ENCODE results near the gene BIN1. TPM values are rescaled to one million over a fixed set of nuclear protein-coding genes. Genes with fewer than 3 reads are reported as not detected.

BIN1 gene, protein sequence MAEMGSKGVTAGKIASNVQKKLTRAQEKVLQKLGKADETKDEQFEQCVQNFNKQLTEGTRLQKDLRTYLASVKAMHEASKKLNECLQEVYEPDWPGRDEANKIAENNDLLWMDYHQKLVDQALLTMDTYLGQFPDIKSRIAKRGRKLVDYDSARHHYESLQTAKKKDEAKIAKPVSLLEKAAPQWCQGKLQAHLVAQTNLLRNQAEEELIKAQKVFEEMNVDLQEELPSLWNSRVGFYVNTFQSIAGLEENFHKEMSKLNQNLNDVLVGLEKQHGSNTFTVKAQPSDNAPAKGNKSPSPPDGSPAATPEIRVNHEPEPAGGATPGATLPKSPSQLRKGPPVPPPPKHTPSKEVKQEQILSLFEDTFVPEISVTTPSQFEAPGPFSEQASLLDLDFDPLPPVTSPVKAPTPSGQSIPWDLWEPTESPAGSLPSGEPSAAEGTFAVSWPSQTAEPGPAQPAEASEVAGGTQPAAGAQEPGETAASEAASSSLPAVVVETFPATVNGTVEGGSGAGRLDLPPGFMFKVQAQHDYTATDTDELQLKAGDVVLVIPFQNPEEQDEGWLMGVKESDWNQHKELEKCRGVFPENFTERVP
- 175 TPM for polyA plus RNA-seq

DNA sequence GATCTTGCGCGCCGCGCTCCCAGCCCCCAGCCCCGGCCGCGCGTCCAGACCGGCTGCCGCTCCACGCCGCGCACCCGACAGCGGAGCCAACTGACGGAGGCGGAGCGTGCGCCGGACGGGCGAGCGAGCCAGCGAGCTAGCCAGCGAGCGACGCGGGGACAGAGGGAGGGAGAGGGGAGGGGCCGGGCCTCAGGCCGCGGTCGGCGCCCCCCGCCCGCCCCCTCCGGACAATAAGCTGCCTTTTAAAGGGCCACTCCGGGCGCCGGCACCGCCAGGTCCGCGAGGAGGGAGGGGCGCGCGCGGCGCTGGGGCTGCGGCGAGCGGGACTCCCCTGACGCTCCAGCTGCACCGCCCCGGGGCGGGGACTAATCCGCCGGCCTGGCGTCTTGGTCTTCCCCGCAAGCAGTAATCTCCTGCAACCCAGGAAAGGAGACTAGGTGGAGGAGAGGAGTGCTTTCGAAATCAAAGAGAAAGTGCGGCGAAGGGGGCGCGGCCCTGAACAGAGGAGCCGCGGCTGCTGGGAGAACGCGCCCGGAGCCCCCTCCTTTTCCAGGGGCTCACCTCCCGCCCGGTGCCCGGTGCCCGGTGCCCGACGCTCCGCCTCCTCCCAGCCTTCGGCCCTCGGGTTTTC, at the start of gene BIN1:
Gene BIN1 (minus strand): TSS at position 164 of the 631 bp plus-strand sequence. CDS start 211 bp downstream, outside the sequence.
- H3K27me3 Mint-ChIP-seq: peaks cover 8% of the 10 kb centered on the region
- peaks cover 3 to 6% (median 4%) of the 10 kb centered on the region in 3 donors for H3K4me1 Mint-ChIP-seq
- H3K27ac Mint-ChIP-seq: peak within 1 kb of the TSS in 1 of 3 donors; percentile 72
- no peaks in the 10 kb centered on the region for H3K36me3 Mint-ChIP-seq
- H3K9me3 Mint-ChIP-seq: no peaks in the 10 kb centered on the region
- peak within 1 kb of the TSS; percentile 86 to 95 (median 92) for H3K4me3 Mint-ChIP-seq

DNA sequence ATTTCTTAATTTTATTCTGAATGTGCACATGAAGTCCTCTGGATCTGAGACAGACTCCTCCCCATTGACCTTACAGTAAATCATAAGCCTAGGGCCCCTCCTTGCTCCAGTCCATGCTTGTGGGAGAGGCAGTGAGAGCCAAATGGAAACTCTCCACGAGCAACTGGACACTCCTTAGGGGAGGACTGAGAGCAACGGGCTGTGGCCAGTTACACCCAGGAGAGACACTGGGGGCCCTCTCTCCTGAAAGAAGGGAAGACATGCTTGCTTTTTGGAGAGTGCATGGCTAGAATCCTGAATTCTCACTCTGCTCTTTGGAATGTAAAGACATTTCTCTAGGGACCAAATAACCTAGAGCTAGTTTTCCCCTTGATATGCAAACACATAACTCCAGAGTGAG, 49.0 kb upstream of the BIN1 start:
- Mint-ChIP-seq H3K4me3 (no peak overlapping the region), H3K27me3 (peaks cover 2% of the 10 kb centered on the region), H3K9me3 (peaks cover 0 to 3% (median 0%) of the 10 kb centered on the region in 3 donors), H3K4me1 (peaks cover 7 to 18% (median 12%) of the 10 kb centered on the region in 3 donors), H3K27ac (no peak overlapping the region), H3K36me3 (peaks cover 3% of the 10 kb centered on the region)

DNA sequence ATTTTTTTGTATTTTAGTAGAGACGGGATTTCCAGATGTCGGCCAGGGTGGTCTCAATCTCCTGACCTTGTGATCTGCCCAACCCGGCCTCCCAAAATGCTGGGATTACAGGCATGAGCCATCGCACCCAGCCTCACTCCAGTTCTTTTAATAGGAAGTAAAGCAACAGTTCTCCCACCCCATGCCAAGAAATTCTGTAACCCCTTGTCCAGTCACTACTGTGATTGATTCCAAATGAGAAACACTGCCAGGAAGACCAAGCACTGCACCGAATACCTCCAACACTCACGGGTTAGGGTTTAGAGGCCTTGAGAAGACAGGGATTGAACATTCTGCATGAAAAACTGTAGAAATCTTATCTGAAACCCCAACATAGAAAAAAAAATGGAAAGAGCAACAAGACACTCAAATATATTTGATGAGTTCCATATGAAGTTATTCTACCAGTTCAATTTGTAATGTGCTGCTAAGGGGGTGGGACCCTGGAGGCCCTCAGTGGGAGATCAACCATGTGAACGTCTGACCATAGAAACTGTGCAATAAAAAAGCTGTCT, 48.2 kb upstream of the BIN1 start:
- Mint-ChIP-seq H3K9me3 (peaks cover 0 to 4% (median 0%) of the 10 kb centered on the region in 3 donors), H3K27me3 (peaks cover 2% of the 10 kb centered on the region), H3K27ac (no peak overlapping the region), H3K4me3 (no peak overlapping the region), H3K4me1 (peaks cover 7 to 17% (median 12%) of the 10 kb centered on the region in 3 donors), H3K36me3 (peaks cover 3% of the 10 kb centered on the region)

DNA sequence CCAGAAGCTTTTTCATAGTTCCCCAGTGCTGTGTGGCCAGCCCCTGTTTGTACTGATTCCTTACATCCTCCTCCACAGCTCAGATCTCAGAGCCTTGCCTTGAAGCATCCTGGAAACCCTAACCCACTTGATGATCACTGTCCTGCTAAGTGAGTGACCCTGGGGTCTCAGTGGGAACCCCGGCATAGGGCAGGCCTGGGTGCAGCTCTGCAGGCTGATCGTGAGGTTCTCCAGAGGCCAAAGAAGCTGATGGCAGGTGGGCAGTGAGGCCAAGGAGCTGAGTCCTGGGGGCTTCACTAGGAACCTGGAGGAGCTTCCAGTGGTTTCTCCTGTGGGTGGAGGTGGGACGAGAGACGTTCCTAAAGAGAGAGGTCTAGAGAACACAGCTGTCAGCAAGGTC, 47.4 kb upstream of the BIN1 start:
- Mint-ChIP-seq H3K9me3 (peaks cover 0 to 4% (median 0%) of the 10 kb centered on the region in 3 donors), H3K27ac (no peak overlapping the region), H3K4me1 (peaks cover 7 to 15% (median 9%) of the 10 kb centered on the region in 3 donors), H3K27me3 (peaks cover 2% of the 10 kb centered on the region), H3K36me3 (peaks cover 3% of the 10 kb centered on the region), H3K4me3 (no peak overlapping the region)

DNA sequence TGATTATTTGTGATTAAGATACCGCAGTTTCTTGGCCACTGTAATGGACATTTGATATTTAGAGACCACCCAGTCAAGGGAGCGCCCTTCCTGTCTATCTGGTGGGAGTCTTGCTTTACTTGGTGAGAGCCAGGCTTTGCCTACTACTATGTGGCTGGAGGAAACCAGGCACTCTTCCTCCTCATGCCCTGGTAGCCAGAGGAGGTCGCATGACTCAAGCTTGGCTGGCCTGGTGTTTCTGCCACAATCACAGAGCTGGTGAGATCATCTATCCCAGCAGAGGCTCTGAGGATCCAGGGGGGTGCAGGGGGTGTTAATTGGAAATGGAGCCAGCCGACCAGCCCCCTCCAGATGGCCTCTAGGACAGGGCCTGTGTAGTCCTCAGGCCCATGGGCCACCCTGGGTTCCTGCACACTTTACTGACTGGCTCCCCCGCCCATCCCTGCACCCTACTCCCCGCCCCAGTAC, 46.8 kb upstream of the BIN1 start:
- Mint-ChIP-seq H3K27me3 (peaks cover 2% of the 10 kb centered on the region), H3K36me3 (peaks cover 3% of the 10 kb centered on the region), H3K9me3 (peaks cover 0 to 4% (median 0%) of the 10 kb centered on the region in 3 donors)

DNA sequence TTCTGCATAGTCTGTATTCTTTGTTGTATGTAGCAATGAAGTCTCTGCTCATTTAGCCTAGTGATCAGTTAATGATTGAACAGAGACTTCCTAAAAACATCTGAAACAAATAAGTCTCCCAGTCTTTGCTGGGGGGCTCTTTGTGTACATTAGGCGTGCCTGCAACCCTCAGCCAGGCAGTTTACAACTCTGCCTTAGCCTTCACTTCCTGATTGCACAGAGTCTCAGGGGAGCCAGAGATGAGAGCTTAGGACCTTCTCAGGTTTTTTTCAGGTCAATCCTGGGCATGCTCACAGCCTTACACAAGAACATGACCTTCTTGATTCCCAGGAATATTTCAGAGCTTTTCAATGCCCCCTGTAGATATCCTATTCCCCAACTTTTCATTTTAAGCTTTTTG, 44.0 kb upstream of the BIN1 start:
- Mint-ChIP-seq H3K9me3 (peaks cover 0 to 4% (median 0%) of the 10 kb centered on the region in 3 donors), H3K4me1 (no peaks in the 10 kb centered on the region), H3K27ac (no peak overlapping the region), H3K27me3 (peaks cover 2% of the 10 kb centered on the region), H3K4me3 (no peak overlapping the region), H3K36me3 (peaks cover 3% of the 10 kb centered on the region)

More for the DNA sequence above, 46.8 kb upstream of the BIN1 start:
- Mint-ChIP-seq H3K4me3 (no peak overlapping the region), H3K27ac (no peak overlapping the region), H3K4me1 (peaks cover 3 to 8% (median 3%) of the 10 kb centered on the region in 3 donors)

DNA sequence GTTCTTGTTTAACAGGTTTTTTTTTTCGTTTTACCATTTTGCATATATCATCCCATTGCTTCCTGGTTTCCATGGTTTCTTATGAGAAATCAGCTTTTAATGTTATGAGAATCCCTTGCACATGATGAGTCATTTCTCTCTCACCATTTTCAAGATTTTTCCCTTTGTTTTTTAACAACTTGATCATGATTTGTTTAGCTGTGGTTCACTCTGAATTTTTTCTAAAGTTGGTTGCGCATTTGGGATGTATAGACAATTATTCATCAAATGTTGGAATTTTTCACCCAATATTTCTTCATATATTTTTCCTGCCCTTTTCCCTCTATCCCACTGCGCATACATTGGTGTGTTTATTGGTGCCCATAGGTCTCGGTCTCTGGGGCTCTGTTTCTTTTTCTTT, 42.4 kb upstream of the BIN1 start:
- H3K4me1 Mint-ChIP-seq: peaks cover 0 to under 1% (median 0%) of the 10 kb centered on the region in 3 donors
- H3K27ac Mint-ChIP-seq: no peak overlapping the region
- no peak overlapping the region for H3K4me3 Mint-ChIP-seq
- peaks cover 0 to 4% (median 0%) of the 10 kb centered on the region in 3 donors for H3K9me3 Mint-ChIP-seq
- peaks cover 1% of the 10 kb centered on the region for H3K36me3 Mint-ChIP-seq
- peaks cover under 1% of the 10 kb centered on the region for H3K27me3 Mint-ChIP-seq

DNA sequence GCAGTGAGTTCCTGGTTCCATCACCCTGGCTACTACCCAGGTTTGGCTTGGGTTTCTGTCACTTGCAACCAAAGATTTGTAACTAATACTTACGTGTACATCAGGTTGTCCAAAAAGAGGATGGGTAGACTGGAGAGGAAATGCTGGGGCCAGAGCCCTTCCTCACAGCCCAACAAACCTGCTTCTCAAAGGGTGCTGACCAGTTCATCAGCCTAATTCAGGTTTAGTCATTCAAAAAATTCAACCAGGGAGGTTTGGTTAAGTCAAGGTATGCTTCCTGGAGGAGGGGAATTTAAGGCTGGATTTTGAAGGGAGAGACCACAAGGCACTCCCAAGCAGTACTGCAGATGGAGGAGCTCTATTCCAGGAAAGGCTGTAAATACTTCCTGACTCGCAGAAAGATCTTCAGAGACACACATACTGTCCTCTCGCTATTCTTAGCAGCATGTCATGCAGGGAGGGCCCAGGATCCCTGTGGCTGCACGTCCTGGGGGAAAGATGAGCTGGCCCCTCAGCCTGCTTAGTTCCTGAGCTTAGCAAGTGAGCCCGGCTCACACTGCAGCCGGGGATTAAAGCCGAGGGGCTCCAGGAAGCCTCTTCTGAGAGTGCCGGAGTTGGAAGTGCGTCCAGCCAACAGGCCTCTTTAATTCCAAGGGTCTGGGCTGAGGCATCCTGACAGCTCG, 40.0 kb upstream of the BIN1 start:
- peaks cover 0 to 2% (median 0%) of the 10 kb centered on the region in 3 donors for H3K4me1 Mint-ChIP-seq

DNA sequence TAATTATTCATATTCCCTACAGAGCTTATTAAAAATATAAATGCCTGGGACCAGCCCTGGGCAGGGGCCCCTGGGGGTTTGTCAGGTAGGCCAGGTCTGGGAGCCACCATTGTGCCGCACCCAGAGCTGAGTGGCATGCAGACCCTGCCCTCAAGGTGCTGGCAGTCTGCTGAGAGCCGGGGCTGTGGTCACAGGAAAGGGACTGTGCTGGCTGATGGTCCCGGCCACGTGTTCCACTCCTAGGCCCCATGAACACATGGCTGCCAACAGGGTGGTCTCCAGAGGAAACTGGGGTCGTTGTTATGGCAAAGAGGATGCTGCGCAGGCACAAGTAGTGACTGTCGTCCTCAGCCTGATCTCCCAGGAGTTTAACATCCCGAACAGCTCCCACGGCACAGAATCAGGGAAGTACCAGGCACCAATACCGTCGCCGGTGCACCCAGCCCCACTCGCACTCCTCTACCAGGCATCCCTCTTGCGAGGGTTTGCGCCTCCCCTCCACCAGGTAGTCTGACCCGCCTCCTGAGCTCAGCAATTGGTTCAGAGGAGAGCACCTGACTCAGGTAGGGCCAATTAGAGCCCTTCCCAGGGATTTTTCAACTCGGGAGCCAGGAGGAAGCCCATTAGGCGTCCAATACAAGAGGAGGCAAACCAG, 39.2 kb upstream of the BIN1 start:
- Mint-ChIP-seq H3K4me1 (peaks cover 0 to 2% (median 0%) of the 10 kb centered on the region in 3 donors), H3K27ac (peak overlapping the region in 1 of 3 donors; percentile 80), H3K36me3 (peaks cover 2% of the 10 kb centered on the region), H3K27me3 (peaks cover 3% of the 10 kb centered on the region), H3K4me3 (no peak overlapping the region), H3K9me3 (peaks cover 0 to 3% (median 0%) of the 10 kb centered on the region in 3 donors)

More for the DNA sequence above, 40.0 kb upstream of the BIN1 start:
- H3K27ac Mint-ChIP-seq: no peak overlapping the region
- H3K27me3 Mint-ChIP-seq: no peaks in the 10 kb centered on the region
- H3K4me3 Mint-ChIP-seq: no peak overlapping the region
- H3K36me3 Mint-ChIP-seq: peaks cover 2% of the 10 kb centered on the region
- H3K9me3 Mint-ChIP-seq: peaks cover 0 to 4% (median 0%) of the 10 kb centered on the region in 3 donors

DNA sequence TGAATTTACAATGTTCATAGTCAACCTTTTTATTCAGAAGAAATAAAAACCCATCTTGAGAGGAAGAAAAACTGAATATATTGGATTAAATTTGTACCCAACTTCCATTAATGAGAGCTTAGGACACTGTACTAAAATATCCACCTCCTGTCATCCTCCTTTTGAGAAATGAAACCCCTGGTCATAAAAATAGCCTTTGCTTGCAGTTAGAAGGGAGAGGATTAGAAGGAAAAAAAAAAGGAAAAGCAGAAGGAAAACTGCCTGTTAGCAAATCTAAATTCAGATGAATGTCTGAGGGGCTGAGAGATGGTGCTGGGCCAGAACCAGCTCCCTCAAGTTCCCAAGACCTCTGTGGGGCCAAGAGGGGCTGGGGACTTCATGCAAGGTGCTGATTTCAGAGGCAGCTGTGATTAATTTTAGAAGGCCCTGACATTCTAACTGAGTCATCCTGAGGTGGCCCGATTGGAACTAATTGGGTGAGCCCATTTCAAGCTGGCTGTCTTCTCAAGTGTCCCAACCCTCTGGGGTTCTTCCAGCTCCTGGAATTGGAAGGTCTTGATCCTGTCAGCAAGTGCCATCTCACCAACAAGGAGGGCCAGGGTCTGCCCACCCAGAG, 38.4 kb upstream of the BIN1 start:
- Mint-ChIP-seq H3K27ac (peak overlapping the region in 1 of 3 donors; percentile 80), H3K4me3 (no peak overlapping the region), H3K9me3 (no peaks in the 10 kb centered on the region), H3K4me1 (peaks cover 0 to 3% (median 0%) of the 10 kb centered on the region in 3 donors), H3K36me3 (peaks cover 2% of the 10 kb centered on the region), H3K27me3 (peaks cover 4% of the 10 kb centered on the region)

DNA sequence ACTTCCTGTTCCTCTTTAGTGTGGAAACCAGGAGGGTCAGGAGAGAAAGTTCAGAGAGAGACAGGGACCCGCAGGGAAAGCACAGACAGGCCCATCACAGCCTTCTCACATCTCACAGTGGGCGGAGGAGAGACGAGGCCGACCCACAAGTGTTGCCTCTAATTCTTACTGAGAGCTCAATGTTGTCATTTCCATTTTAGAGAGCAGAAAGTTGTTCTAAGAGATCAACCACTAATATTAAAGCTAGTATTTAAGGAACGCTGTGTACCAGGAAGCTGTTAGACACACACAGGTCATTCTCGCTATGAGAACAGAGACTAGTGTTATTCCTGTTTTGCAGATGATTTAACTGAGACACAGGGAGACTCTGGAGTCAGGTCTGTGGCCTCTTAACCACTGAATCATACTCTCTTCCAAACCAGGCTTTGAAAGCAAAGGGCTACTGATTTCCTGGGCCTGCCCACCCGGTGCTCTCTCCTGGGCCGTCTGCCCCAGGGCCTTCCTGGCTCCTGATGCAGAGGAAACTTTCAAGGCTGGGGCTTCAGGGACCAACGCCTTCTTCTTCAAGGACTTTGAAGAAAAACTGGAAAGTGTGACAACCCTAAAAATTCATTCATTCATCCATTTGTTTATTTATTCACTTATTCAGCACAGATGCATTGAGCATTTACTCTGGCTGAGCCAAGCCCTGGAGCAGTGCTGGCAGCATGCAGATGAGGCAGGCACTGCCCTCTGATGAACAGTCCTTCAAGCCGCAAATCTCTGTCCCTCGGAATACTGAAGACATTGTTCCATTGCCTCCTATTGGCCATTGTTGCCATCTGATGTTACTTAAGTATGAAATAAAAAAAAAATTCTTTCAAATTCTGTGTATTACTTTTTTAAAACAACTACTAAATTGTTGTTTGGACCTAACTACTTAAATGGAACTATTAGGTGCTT, 37.2 kb upstream of the BIN1 start:
- H3K27ac Mint-ChIP-seq: no peak overlapping the region
- no peak overlapping the region for H3K4me3 Mint-ChIP-seq
- H3K9me3 Mint-ChIP-seq: peaks cover 0 to 6% (median 2%) of the 10 kb centered on the region in 3 donors
- H3K36me3 Mint-ChIP-seq: peaks cover 2% of the 10 kb centered on the region
- H3K4me1 Mint-ChIP-seq: peaks cover 7 to 11% (median 7%) of the 10 kb centered on the region in 3 donors
- H3K27me3 Mint-ChIP-seq: peaks cover 6% of the 10 kb centered on the region

DNA sequence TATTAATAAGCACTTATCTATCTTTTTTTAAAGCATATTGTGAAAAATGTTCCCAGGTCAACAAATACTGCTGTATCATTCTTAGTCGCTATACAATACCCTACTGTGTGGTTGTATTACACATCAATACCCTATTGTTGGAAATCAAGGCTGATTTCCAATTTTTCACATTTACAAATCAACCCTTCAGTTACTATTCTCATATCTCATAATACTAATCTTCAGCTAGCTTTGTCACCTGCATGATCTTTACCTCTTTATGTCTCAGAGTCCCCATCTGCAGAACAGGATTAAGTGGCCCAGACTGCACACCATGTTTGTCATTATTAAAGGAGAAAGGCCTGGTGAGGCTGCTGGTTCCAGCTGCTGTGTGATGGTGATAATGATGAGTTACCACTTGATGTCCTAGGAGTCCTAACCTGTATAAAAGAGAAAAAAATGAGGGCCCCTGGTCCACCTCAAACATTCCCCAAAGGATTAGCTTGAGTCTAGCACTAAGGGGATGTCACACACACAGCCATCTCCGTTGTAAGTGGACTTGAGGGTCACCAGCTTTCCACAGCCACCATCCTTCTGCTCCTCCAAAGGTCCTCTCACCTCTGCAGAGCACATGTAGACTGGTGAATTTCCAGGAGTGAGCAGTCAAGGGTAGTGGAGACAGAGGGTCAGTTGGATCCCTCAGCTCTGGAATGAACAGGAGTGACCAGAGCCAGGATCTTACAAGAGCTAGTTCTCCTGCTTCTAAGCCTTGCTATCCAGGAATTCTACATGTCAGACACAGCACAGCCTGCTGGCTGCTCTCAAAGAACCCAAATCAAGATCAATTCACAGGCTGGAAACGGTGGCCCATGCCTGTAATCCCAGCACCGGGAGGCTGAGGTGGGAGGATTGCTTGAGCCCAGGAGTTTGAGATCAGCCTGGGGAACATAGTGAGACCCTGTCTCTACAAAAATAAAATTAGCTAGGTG, 36.0 kb upstream of the BIN1 start:
- Mint-ChIP-seq H3K9me3 (peaks cover 0 to 6% (median 2%) of the 10 kb centered on the region in 3 donors), H3K27me3 (peaks cover 6% of the 10 kb centered on the region), H3K27ac (no peak overlapping the region), H3K36me3 (peaks cover 2% of the 10 kb centered on the region), H3K4me3 (no peak overlapping the region), H3K4me1 (peaks cover 7 to 11% (median 7%) of the 10 kb centered on the region in 3 donors)
